Measurements from ENCODE around the gene EEPD1. TPM values are rescaled to one million over a fixed set of nuclear protein-coding genes. Genes with fewer than 3 reads are reported as not detected.

Gene EEPD1
- total RNA-seq, 1 experiment from 2014 or later, result 7.8 TPM

GRCh38 chr7:36186359-36187121, 33.5 kb downstream of the EEPD1 start:
- Mint-ChIP-seq H3K4me1 (peaks cover 9% of the 10 kb centered on the region), H3K36me3 (no peaks in the 10 kb centered on the region), H3K9me3 (no peaks in the 10 kb centered on the region), H3K27ac (no peak overlapping the region), H3K27me3 (ENCODE audit: low read depth) (no peaks in the 10 kb centered on the region), H3K4me3 (no peak overlapping the region)
- POLR2A ChIA-PET, result no interaction called here
- CTCF ChIA-PET, result interaction anchor here (1.2 kb wide), 1 partner anchor 165 kb away, joined by 4 read pairs; no protein-coding TSS in a partner anchor
- DNase-seq (ENCODE audit: low spot score) (no peak), ATAC-seq (no peak)
- no peak for TF ChIP-seq AFF4 (CRISPR knock-in tag; IDR thresholded peaks at IDR 0.05; ENCODE audit: borderline replicate concordance)
- no peak for TF ChIP-seq STAT6 (CRISPR knock-in tag; conservative IDR thresholded peaks at IDR 0.05; ENCODE audit: low read depth)
- TF ChIP-seq ZNF423 (CRISPR knock-in tag; IDR thresholded peaks at IDR 0.05), result no peak
- TF ChIP-seq ZNF263 (CRISPR knock-in tag; IDR thresholded peaks at IDR 0.05; ENCODE audit: low read depth), result no peak
- TF ChIP-seq FOXK1 (CRISPR knock-in tag; IDR thresholded peaks at IDR 0.05), result no peak
- TF ChIP-seq ZNF281 (CRISPR knock-in tag; IDR thresholded peaks at IDR 0.05), result no peak
- no peak for TF ChIP-seq FOXJ3 (CRISPR knock-in tag; IDR thresholded peaks at IDR 0.05; ENCODE audit: borderline replicate concordance)
- TF ChIP-seq EMX1 (CRISPR knock-in tag; IDR thresholded peaks at IDR 0.05), result no peak
- TF ChIP-seq AR (CRISPR knock-in tag; IDR thresholded peaks at IDR 0.05), result no peak
- no peak for TF ChIP-seq TEAD4 (CRISPR knock-in tag; IDR thresholded peaks at IDR 0.05)
- TF ChIP-seq GABPB1 (CRISPR knock-in tag; IDR thresholded peaks at IDR 0.05), result no peak
- no peak for TF ChIP-seq ESRRA (CRISPR knock-in tag; IDR thresholded peaks at IDR 0.05; ENCODE audit: borderline replicate concordance)
- no peak for TF ChIP-seq NFATC4 (CRISPR knock-in tag; IDR thresholded peaks at IDR 0.05)
